ENCODE results near the gene NMNAT2. TPM values are rescaled to one million over a fixed set of nuclear protein-coding genes. Genes with fewer than 3 reads are reported as not detected.

NMNAT2 gene
- total and polyA plus RNA-seq, 2 of the 4 experiments (the other 2 are of a cell fraction): 0.36 to 2.4 TPM

- no TSS peak for BruUV-seq (replicated peaks)
- no peak overlapping the region for H4K91ac ChIP-seq (ENCODE audit: insufficient read depth, low read depth, low read length)
- no peaks in the 10 kb centered on the region for H3K36me3 ChIP-seq (ENCODE audit: control insufficient read depth, insufficient read depth, low read length)
- no peak overlapping the region for H3K56ac ChIP-seq (ENCODE audit: extremely low read depth, insufficient read depth, low read length)
- ATAC-seq (ENCODE audit: low read depth) (peak; percentile 49), DNase-seq (peak; percentile 19)
- 0 out of 2 replicates have a peak overlapping the region, but pooled peaks have one; percentile 6 for H2BK120ac ChIP-seq (ENCODE audit: low read depth, low read length)
- no peak overlapping the region for H3K9ac ChIP-seq (ENCODE audit: low read depth, low read length)
- peak overlapping the region in 1 of 2 experiments; percentile 11; a peak in 1 of 4 replicates for H4K8ac ChIP-seq (ENCODE audit: low read depth in 2 of 2, low read length in 2 of 2)
- POLR2A ChIA-PET (ENCODE audit: unreplicated experiment): no interaction called here
- peaks cover 2% of the 10 kb centered on the region; the same call in 1 of the 2 replicates for H3K27me3 ChIP-seq (ENCODE audit: control insufficient read depth, insufficient read depth, low read length)
- no peak overlapping the region for H3K27ac ChIP-seq (ENCODE audit: insufficient read depth, low read length)
- H2AK9ac ChIP-seq (replicated peaks; ENCODE audit: low read depth, low read length, poor library complexity): no peak overlapping the region
- no peak overlapping the region for H2BK5ac ChIP-seq (ENCODE audit: low read depth, low read length, poor library complexity, severe bottlenecking)
- H3K23ac ChIP-seq (ENCODE audit: low read depth, low read length): no peak overlapping the region
- peak overlapping the region; percentile 32; the same call in 1 of the 3 replicates for H2BK15ac ChIP-seq (ENCODE audit: low read depth, low read length)
- H2AFZ ChIP-seq (replicated peaks; ENCODE audit: low read length, poor library complexity): no peak overlapping the region
- in situ Hi-C loops (cut with MboI; ENCODE audit: low sequenced_read_pairs) (no loop called here), intact Hi-C loops (cut with micrococcal nuclease) (loop anchor here (2.0 kb wide), 1 partner anchor 294 kb away; no protein-coding TSS in a partner anchor), dilution Hi-C loops (cut with HindIII; ENCODE audit: low sequenced_read_pairs, unreplicated experiment) (no loop called here)
- H3K9me3 ChIP-seq (ENCODE audit: control insufficient read depth, insufficient read depth, low read length): no peaks in the 10 kb centered on the region
- no peak overlapping the region for H3K18ac ChIP-seq (ENCODE audit: low read depth, low read length)
- H4K20me1 ChIP-seq (ENCODE audit: insufficient read depth, low read length): no peaks in the 10 kb centered on the region
- H3K4me3 ChIP-seq (ENCODE audit: insufficient read depth, low read depth, low read length): no peak overlapping the region
- H2BK20ac ChIP-seq (ENCODE audit: low read depth, low read length): no peak overlapping the region; the same call in 1 of the 2 replicates
- no peaks in the 10 kb centered on the region for H3K79me1 ChIP-seq (ENCODE audit: low read depth in 1 of 2, low read length in 2 of 2)
- no peak overlapping the region for H4K5ac ChIP-seq (ENCODE audit: low read depth, low read length)
- H3K14ac ChIP-seq (replicated peaks; ENCODE audit: low read depth, low read length): no peak overlapping the region
- CTCF ChIA-PET: interaction anchor here (1.0 to 2.5 kb wide), 5 partner anchors 13 to 199 kb away, joined by 3 to 20 read pairs (median 3); no protein-coding TSS in a partner anchor
- peak overlapping the region; percentile 46; the same call in 1 of the 2 replicates for H3K4ac ChIP-seq (ENCODE audit: low read depth, low read length)
- H2AK5ac ChIP-seq (ENCODE audit: low read depth, low read length): peak overlapping the region; percentile 31; the same call in 1 of the 2 replicates
- no peak overlapping the region for H3K4me2 ChIP-seq (ENCODE audit: low read depth, low read length)
- H3K4me1 ChIP-seq (ENCODE audit: control insufficient read depth, insufficient read depth, low read length): peaks cover 10% of the 10 kb centered on the region
- H3K9me1 ChIP-seq (ENCODE audit: insufficient read depth, low read length): no peaks in the 10 kb centered on the region
- WGBS, 2 experiments (ENCODE audit: extremely low coverage in 2 of 2, insufficient read length in 1 of 2): 93% methylated on average over 3 of the region's 4 CpGs; no CpG with 5 or more reads in 1 of the 2 experiments
- no peak for TF ChIP-seq RFX5 (IDR thresholded peaks at IDR 0.05; ENCODE audit: low read depth, low read length)
- TF ChIP-seq RAD21 (IDR thresholded peaks at IDR 0.05; ENCODE audit: low read length): no peak
- TF ChIP-seq ELK1 (IDR thresholded peaks at IDR 0.05; ENCODE audit: borderline replicate concordance, low read depth, low read length): no peak
- no peak for TF ChIP-seq MAZ (IDR thresholded peaks at IDR 0.05; ENCODE audit: borderline replicate concordance, low read depth, low read length)
Observed at GRCh38 chr1:183319051-183319450, 99.1 kb downstream of the NMNAT2 start.

Data from IMR-90 (cell line).